ENCODE measurements around the gene ISYNA1.
A peak's percentile ranks its signal among the peaks of the same experiment; 100 is the strongest.

Gene ISYNA1

DNA sequence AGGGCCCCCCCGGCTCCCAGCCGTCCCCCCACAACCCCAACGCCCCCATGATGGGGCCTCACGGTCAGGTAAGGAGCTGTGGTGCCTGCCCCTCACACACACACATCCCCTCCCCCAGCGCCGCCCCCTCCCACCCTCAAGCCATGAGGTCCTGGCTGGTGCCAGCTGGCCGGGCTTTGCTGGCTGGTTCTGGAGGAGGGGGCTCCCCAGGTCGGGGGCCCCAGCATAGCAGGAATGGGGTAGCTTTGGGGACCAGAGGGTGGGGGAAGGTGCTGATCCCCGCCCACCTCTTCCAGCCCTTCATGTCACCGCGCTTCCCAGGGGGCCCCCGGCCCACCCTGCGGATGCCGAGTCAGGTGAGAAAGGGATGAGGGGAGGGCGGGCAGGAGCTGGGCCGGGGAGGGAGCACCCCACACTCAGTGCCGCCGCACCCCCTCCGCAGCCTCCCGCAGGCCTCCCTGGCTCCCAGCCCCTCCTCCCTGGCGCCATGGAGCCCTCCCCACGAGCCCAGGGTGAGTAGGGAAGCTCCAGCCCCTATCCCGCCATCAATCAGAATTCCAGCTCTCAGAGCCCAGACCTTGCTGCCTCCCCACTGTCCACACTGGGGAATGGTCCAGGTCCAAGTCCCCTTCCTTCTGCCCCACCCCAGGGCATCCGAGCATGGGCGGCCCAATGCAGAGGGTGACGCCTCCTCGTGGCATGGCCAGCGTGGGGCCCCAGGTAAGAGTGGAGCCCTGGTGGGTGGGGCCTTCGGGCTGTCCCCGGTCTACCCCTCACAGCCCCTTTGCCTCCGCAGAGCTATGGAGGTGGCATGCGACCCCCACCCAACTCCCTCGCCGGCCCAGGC is 6.4 kb downstream of the ISYNA1 start:
- Histone ChIP-seq H3K27ac (ENCODE audit: low read depth in 2 of 2, low read length in 2 of 2) (no peak overlapping the region), H3K9ac (ENCODE audit: low read depth in 1 of 2, low read length in 2 of 2) (no peak overlapping the region), H3K36me3 (ENCODE audit: control insufficient read depth in 2 of 2, insufficient read depth in 2 of 2, low read length in 2 of 2) (no peaks in the 10 kb centered on the region), H3K4me3 (ENCODE audit: low read length in 2 of 2) (no peak overlapping the region), H3K27me3 (ENCODE audit: control insufficient read depth in 2 of 2, insufficient read depth in 2 of 2, low read length in 2 of 2) (no peaks in the 10 kb centered on the region), H3K9me3 (ENCODE audit: control insufficient read depth in 2 of 2, low read length in 2 of 2) (no peaks in the 10 kb centered on the region), H3K4me1 (ENCODE audit: control insufficient read depth in 2 of 2, insufficient read depth in 2 of 2, low read length in 2 of 2) (peaks cover 7 to 8% of the 10 kb centered on the region in 2 donors)

DNA sequence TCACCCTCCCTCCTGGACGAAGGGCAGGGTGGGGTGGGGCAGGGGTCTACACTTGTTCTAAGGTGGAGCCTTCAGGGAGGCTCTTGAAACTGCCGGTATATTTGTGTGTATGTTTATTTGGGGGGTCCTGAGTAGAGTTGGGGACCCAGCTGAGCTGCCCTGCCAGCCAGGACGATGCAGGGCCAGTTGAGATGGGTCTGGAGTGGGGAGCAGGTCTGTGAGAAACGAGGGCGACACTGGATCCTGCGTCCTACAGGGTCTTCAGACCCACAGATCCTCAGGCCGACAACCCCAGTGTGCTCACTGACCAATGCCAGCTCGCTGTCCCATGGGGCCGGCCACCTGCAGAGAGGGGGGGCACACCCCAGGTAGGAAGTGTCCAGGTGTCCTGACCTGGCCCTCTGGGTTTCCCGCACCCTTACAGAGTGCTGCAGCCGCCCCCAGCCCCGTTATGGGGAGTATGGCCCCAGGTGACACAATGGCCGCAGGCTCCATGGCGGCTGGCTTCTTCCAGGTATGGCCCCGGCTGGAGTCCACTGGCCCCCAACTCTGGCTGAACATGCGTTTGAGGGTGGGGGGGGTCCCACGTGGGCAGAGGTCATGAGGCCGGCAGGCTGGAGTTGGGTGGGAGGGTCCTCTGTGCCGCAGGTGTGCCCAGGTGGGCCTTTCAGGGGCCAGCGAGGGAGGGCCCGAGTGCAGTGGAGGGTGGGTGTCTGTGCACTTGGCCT is 7.4 kb downstream of the ISYNA1 start:
- Histone ChIP-seq H3K4me1 (ENCODE audit: control insufficient read depth in 2 of 2, insufficient read depth in 2 of 2, low read length in 2 of 2) (peaks cover 8 to 9% of the 10 kb centered on the region in 2 donors), H3K9me3 (ENCODE audit: control insufficient read depth in 2 of 2, low read length in 2 of 2) (no peaks in the 10 kb centered on the region), H3K36me3 (ENCODE audit: control insufficient read depth in 2 of 2, insufficient read depth in 2 of 2, low read length in 2 of 2) (no peaks in the 10 kb centered on the region), H3K27me3 (ENCODE audit: control insufficient read depth in 2 of 2, insufficient read depth in 2 of 2, low read length in 2 of 2) (no peaks in the 10 kb centered on the region), H3K27ac (ENCODE audit: low read depth in 2 of 2, low read length in 2 of 2) (no peak overlapping the region), H3K9ac (ENCODE audit: low read depth in 1 of 2, low read length in 2 of 2) (no peak overlapping the region), H3K4me3 (ENCODE audit: low read length in 2 of 2) (no peak overlapping the region)

DNA sequence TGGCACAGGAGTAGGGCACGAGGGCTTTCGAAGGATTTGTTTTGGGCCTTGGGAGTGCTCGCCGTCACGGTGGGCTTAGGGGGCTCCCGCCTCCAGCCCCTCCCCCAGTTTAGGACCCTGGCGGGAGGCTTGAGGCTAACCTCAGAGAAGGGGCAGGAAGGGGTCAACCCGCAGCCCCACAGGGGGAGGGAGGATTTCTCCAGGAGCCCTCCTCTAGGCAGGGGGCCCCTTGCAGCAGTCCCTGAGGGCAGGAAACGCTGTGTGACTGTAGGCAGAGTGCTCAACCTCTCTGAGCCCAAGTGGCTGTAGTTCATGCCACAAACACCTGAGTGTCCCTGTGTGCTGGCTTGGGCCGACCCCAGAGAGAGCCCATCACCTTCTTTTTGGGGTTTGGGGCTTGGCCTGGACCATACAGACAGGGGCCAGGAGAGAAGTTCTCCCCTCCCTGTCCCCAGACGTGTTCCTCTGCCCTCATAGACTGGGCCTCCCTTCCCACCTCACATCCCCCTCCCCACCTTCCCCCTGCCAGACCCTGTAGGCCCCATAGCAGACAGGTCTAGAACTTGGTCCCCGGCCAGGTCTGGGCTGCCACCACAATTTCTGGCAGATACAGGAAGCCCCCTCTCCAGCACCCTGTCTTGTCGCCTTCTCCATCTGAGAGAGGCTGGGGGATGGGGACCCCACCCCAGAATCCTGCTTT is 8.1 kb downstream of the ISYNA1 start:
- Histone ChIP-seq H3K4me1 (ENCODE audit: control insufficient read depth in 2 of 2, insufficient read depth in 2 of 2, low read length in 2 of 2) (peaks cover 8 to 11% of the 10 kb centered on the region in 2 donors), H3K9me3 (ENCODE audit: control insufficient read depth in 2 of 2, low read length in 2 of 2) (no peaks in the 10 kb centered on the region), H3K4me3 (ENCODE audit: low read length in 2 of 2) (peak overlapping the region in 1 of 2 donors; percentile 13), H3K27ac (ENCODE audit: low read depth in 2 of 2, low read length in 2 of 2) (peak overlapping the region in 1 of 2 donors; percentile 38), H3K9ac (ENCODE audit: low read depth in 1 of 2, low read length in 2 of 2) (no peak overlapping the region), H3K36me3 (ENCODE audit: control insufficient read depth in 2 of 2, insufficient read depth in 2 of 2, low read length in 2 of 2) (no peaks in the 10 kb centered on the region), H3K27me3 (ENCODE audit: control insufficient read depth in 2 of 2, insufficient read depth in 2 of 2, low read length in 2 of 2) (no peaks in the 10 kb centered on the region)

DNA sequence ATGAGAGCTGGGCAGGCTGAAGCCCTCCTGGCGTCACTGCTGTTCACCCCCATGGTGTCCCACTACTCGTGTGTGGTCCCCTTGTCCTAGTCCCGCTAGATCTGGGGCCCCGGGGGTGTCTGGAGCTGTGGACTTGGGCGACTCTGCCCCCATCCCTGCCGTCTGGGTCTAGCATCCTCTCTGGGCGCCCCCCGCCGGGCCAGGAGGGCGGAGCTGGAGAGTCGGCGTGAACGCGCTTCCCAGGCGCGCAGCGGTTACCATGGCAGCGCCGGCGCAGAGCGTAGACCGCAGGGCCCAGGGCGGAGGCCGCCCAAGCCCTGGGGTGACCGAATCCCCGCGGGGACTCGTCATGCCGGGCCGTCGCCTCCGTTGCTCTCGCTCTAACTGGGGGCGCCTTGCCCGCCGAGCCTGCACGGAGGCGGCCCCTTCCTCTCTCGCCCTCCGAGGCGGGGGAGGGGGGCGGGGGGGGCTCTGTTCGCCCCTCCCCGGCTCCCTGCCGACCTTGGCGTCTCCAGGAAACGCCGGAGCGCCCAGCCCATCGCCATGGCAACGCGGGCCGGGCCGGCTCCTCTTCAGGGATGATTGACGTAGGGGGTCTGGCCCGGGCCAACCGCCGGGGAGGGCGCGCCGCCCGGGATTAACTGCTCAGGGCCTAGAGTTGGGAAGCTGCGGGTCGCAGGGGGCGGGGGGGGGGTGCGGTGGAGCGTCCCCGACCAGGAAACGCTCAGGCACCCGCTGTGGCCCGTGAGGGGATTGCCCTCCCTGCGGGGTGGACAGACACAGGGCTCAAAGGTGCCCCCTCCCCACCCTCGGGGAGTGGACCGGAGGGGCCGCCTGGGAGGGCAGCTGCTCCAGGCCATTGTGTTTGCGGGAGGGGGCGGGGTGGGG is 8.9 kb downstream of the ISYNA1 start:
- Histone ChIP-seq H3K4me3 (ENCODE audit: low read length in 2 of 2) (peak overlapping the region; percentile 11 to 31), H3K9ac (ENCODE audit: low read depth in 1 of 2, low read length in 2 of 2) (no peak overlapping the region), H3K4me1 (ENCODE audit: control insufficient read depth in 2 of 2, insufficient read depth in 2 of 2, low read length in 2 of 2) (peaks cover 8 to 11% of the 10 kb centered on the region in 2 donors), H3K36me3 (ENCODE audit: control insufficient read depth in 2 of 2, insufficient read depth in 2 of 2, low read length in 2 of 2) (no peaks in the 10 kb centered on the region), H3K27ac (ENCODE audit: low read depth in 2 of 2, low read length in 2 of 2) (peak overlapping the region; percentile 23 to 38), H3K27me3 (ENCODE audit: control insufficient read depth in 2 of 2, insufficient read depth in 2 of 2, low read length in 2 of 2) (no peaks in the 10 kb centered on the region), H3K9me3 (ENCODE audit: control insufficient read depth in 2 of 2, low read length in 2 of 2) (no peaks in the 10 kb centered on the region)

DNA sequence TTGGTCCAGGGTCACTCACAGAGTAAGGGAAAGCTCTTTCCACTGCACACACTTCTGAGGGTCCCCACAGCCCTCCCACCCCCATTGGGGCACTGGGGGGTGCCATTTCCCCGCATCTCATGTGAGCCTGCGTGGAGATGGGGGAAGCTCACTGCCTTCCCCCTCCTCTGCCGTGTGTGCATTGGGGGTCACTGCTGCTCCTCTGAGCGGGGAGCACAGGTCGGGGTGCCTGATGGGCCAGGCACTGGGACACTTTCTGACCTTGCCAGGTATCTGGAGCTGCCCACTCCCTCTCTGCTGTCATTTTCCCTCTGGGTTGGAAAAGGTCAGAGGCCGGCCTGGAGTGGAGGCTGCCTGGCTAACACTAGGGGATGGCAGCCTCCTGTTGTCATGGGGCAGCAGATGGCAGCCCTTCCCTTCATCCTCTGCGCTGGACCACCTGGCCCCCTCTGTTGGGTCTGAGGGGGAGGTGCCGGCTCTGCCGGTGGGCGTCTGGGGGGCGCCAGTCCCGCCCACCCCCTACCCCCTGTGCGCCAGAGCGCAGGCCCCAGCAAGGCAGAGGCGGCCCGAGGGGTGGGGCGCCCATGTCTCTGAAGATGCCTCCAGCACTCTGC is 9.7 kb downstream of the ISYNA1 start:
- Histone ChIP-seq H3K9me3 (ENCODE audit: control insufficient read depth in 2 of 2, low read length in 2 of 2) (no peaks in the 10 kb centered on the region), H3K36me3 (ENCODE audit: control insufficient read depth in 2 of 2, insufficient read depth in 2 of 2, low read length in 2 of 2) (no peaks in the 10 kb centered on the region), H3K27me3 (ENCODE audit: control insufficient read depth in 2 of 2, insufficient read depth in 2 of 2, low read length in 2 of 2) (no peaks in the 10 kb centered on the region), H3K4me3 (ENCODE audit: low read length in 2 of 2) (peak overlapping the region in 1 of 2 donors; percentile 31), H3K9ac (ENCODE audit: low read depth in 1 of 2, low read length in 2 of 2) (no peak overlapping the region), H3K4me1 (ENCODE audit: control insufficient read depth in 2 of 2, insufficient read depth in 2 of 2, low read length in 2 of 2) (peaks cover 13 to 16% of the 10 kb centered on the region in 2 donors), H3K27ac (ENCODE audit: low read depth in 2 of 2, low read length in 2 of 2) (peak overlapping the region; percentile 23 to 38)

DNA sequence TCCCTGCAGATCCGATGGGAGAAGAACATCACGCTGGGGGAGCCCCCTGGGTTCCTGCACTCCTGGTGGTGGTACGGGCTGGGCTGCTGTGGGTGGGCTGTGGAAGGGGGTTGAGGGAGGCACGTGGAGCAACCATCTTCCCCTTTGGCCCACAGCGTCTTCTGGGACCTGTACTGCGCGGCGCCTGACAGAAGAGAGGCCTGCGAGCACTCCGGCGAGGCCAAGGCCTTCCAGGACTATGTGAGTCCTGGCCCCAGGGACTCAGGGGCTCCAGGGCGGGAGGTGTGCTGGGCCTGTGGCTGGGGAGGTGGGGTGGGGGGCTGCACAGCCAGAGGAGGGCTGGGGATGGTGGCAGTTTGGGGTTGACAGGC is 10.2 kb downstream of the ISYNA1 start:
- H3K27ac ChIP-seq (ENCODE audit: low read depth in 2 of 2, low read length in 2 of 2), result no peak overlapping the region
- H3K9me3 ChIP-seq (ENCODE audit: control insufficient read depth in 2 of 2, low read length in 2 of 2), result no peaks in the 10 kb centered on the region
- H3K36me3 ChIP-seq (ENCODE audit: control insufficient read depth in 2 of 2, insufficient read depth in 2 of 2, low read length in 2 of 2), result peaks cover 0 to 3% of the 10 kb centered on the region in 2 donors
- peaks cover 18% of the 10 kb centered on the region in 2 donors for H3K4me1 ChIP-seq (ENCODE audit: control insufficient read depth in 2 of 2, insufficient read depth in 2 of 2, low read length in 2 of 2)
- H3K27me3 ChIP-seq (ENCODE audit: control insufficient read depth in 2 of 2, insufficient read depth in 2 of 2, low read length in 2 of 2), result no peaks in the 10 kb centered on the region
- H3K9ac ChIP-seq (ENCODE audit: low read depth in 1 of 2, low read length in 2 of 2), result no peak overlapping the region
- H3K4me3 ChIP-seq (ENCODE audit: low read length in 2 of 2), result no peak overlapping the region

DNA sequence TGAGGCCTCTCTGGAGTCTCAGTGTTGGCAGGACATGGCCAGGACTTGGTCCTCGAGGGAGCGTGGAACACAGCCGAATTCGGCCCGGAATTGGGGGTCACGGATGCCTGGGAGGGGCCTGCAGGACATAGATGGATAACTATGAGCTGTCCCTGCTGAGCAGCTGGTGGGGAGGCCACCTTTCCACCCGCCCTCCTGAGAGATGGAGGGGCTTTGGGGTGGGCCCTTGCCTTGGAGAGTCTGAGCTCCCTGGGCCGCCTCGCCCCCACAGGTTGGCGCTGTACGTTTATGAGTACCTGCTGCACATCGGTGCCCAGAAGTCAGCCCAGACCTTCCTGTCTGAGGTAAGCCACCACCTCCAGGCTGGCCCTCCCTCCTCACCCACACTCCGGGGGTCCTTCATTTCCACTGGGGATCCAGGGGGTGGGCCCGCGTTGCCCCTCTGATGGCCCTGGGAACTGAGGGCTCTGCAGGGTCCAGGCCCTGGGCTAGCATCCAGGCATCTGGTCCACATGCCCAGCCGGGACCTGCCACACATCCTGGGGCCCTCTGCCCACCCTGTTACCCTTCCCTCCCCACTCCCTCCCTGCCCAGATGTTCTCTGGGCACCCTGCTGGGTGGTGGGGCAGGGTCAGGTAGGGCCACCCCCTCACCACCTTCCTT is 10.7 kb downstream of the ISYNA1 start:
- no peaks in the 10 kb centered on the region for H3K27me3 ChIP-seq (ENCODE audit: control insufficient read depth in 2 of 2, insufficient read depth in 2 of 2, low read length in 2 of 2)
- peaks cover 0 to 3% of the 10 kb centered on the region in 2 donors for H3K36me3 ChIP-seq (ENCODE audit: control insufficient read depth in 2 of 2, insufficient read depth in 2 of 2, low read length in 2 of 2)
- H3K27ac ChIP-seq (ENCODE audit: low read depth in 2 of 2, low read length in 2 of 2), result no peak overlapping the region
- H3K4me3 ChIP-seq (ENCODE audit: low read length in 2 of 2), result no peak overlapping the region
- H3K4me1 ChIP-seq (ENCODE audit: control insufficient read depth in 2 of 2, insufficient read depth in 2 of 2, low read length in 2 of 2), result peaks cover 18 to 23% of the 10 kb centered on the region in 2 donors
- no peaks in the 10 kb centered on the region for H3K9me3 ChIP-seq (ENCODE audit: control insufficient read depth in 2 of 2, low read length in 2 of 2)
- H3K9ac ChIP-seq (ENCODE audit: low read depth in 1 of 2, low read length in 2 of 2), result no peak overlapping the region

DNA sequence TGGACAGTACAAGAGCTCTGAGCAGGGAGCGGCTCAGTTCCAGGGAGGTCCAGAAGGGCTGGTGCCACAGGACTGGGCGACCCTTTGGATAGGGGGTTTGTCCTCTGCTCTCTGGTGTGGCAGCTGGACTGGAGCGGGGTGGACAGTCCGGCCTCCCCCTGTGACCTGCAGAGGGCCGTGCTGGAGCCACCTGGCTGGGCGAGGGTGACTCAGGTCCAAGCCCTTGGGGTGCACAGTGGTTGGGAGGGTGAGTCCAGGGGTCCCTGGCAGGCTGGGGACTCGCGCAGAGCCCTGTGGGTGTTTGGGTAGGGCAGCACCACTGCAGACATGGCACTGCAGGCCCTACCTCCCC is 11.5 kb downstream of the ISYNA1 start:
- Histone ChIP-seq H3K4me3 (ENCODE audit: low read length in 2 of 2) (no peak overlapping the region), H3K9me3 (ENCODE audit: control insufficient read depth in 2 of 2, low read length in 2 of 2) (no peaks in the 10 kb centered on the region), H3K9ac (ENCODE audit: low read depth in 1 of 2, low read length in 2 of 2) (no peak overlapping the region), H3K36me3 (ENCODE audit: control insufficient read depth in 2 of 2, insufficient read depth in 2 of 2, low read length in 2 of 2) (peaks cover 0 to 3% of the 10 kb centered on the region in 2 donors), H3K4me1 (ENCODE audit: control insufficient read depth in 2 of 2, insufficient read depth in 2 of 2, low read length in 2 of 2) (peaks cover 18 to 24% of the 10 kb centered on the region in 2 donors), H3K27ac (ENCODE audit: low read depth in 2 of 2, low read length in 2 of 2) (peak overlapping the region in 1 of 2 donors; percentile 38), H3K27me3 (ENCODE audit: control insufficient read depth in 2 of 2, insufficient read depth in 2 of 2, low read length in 2 of 2) (no peaks in the 10 kb centered on the region)
